Fibroblast of lung (primary cell): ENCODE data around the gene LATS2.

Source experiments
- EZH2 ChIP-seq: IDR thresholded peaks from 2 replicates; pipeline ENCODE4 v1.5.1; 2012; ENCODE audit warnings: low read length, control low read depth, mild to moderate bottlenecking; ENCODE audit errors: missing control alignments
- TF ChIP-seq, protein P1 (sequence below), 2 donors: IDR thresholded peaks in 1 of 2; conservative IDR thresholded peaks in 1 of 2; 1 replicate in 1 of 2; 2 replicates in 1 of 2; pipeline ENCODE4 v1.5.1; 2011 to 2012; ENCODE audit warnings: low read length in 2 of 2, control low read depth in 1 of 2, inconsistent platforms in 1 of 2, low read depth in 1 of 2, mild to moderate bottlenecking in 1 of 2

DNA sequence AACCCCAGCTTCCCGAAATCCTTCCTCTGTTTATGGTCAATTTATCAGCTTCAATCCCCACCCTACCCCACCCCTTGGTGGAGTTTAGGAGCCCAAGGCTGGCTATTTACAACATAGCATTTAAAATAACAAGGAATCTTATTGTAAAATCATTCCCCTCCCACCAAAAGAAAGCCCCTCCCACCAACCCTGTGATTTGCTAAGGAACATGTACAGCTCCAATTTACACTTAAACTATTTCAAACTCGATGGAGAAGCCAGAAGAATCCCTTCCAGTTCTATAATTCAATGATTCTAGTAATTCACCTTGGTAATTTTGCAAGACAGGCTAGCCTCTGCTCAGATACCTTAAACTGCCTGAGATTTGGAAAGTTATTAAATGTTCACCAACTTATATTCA lies 3.0 kb downstream of the LATS2 start:
- TF ChIP-seq, protein P1, sequence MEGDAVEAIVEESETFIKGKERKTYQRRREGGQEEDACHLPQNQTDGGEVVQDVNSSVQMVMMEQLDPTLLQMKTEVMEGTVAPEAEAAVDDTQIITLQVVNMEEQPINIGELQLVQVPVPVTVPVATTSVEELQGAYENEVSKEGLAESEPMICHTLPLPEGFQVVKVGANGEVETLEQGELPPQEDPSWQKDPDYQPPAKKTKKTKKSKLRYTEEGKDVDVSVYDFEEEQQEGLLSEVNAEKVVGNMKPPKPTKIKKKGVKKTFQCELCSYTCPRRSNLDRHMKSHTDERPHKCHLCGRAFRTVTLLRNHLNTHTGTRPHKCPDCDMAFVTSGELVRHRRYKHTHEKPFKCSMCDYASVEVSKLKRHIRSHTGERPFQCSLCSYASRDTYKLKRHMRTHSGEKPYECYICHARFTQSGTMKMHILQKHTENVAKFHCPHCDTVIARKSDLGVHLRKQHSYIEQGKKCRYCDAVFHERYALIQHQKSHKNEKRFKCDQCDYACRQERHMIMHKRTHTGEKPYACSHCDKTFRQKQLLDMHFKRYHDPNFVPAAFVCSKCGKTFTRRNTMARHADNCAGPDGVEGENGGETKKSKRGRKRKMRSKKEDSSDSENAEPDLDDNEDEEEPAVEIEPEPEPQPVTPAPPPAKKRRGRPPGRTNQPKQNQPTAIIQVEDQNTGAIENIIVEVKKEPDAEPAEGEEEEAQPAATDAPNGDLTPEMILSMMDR (conservative IDR thresholded peaks at IDR 0.05 in 1 of 2, IDR thresholded peaks at IDR 0.05 in 1 of 2; ENCODE audit: low read depth in 1 of 2, low read length in 2 of 2) = no peak
- TF ChIP-seq EZH2 = no peak
